GM18861 (cell line): ENCODE results near the gene PDAP1.
"Not testable (repeated sequence)": the region's sequence is repeated elsewhere in the genome, so short reads cannot be mapped to it uniquely, and the experiment has no call there.

ENCODE experiments used
- ATAC-seq: cut with Tn5 transposase; IDR thresholded peaks from one replicate; pipeline ENCODE4 v1.9.1; 2021; ENCODE audit not compliant: unreplicated experiment

PDAP1 gene, protein sequence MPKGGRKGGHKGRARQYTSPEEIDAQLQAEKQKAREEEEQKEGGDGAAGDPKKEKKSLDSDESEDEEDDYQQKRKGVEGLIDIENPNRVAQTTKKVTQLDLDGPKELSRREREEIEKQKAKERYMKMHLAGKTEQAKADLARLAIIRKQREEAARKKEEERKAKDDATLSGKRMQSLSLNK

DNA sequence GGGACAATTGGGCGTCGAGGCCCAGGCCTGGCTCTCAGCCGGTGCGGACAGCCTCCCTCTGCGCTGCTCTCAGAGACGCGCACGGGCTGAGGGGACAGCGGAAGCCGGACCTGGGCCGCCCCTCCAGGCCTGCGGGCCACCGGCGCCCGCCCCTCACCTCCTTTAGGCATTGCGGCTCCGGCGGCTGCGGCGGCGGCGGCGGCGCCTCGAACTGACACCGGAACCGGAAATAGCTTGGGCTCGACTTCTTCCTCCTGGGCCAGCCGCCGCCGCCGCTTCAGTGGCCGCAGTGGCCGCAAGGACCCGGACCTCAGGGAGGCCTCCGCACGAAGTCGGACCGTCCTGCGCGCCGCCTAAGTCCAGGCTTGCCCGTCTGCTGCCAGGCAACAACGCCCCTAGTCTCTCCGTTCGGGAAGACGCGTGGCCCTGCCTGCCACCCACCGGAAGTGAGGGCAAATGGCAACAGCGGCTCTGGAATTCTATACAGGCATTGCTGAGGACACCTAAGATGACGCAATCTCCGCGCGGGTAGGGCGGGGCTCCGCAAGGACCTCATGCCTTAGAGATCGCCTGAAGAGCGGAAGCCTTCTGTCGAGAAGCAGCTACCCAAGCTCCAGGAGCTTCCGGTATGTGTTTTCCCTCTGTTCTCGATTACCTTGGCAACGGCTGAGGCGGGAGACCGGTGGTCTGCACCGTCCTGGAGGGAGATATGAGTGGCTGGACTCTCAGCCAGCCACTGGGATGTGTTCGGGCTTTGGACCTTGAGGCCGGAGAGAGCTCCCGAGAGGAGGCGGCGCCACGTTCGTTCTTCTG lies at the start of gene PDAP1, which contains the start of gene BUD31:
TSS of gene PDAP1 (minus strand) at position 219 of the 813 bp plus-strand sequence. CDS start at position 170, 49 bp downstream.
TSS of gene BUD31 (plus strand) at position 591 of the 813 bp plus-strand sequence. CDS start 2,124 bp downstream, outside the sequence.
- ATAC-seq, result peak; percentile 75

DNA sequence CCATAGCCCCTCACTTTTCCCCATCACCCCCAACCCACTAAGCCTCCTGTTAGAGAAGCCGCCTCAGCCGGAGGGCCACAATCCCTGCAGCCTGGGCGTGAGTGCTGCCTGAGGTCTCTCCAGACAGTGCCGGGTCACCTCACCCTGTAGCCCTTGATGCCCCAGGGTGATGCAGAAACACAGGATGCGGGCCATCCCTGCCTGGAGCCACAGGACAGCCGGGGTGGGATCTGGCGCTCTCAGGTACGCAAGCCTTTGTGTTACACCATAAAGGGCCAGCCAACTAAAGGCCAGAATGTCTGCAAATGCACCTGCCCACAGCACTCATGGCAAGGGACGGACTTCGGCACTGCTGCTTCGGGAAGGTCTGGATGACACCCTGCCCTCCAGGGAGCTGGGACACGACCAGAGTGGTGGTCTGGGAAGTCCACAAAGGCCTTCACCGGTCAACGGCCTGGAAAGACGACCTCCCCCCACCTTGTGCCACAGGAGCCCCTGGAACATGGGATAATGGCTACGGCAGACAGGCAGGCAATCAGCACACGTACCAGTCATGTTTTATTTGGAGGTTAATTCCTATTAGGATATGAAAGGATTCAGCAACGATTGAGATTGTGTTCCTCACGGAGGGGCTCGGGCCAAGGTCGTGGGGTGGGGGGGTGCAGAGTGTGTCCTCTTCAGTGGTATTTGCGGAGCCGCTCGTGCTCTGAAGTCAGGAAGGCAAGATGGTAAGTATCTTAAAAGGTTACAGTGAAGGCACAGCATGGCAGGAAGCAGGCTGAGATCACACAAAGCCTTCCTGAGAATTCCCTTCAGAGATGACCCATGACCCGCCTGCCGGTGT lies 49.5 kb upstream of the PDAP1 start:
- no peak for ATAC-seq

DNA sequence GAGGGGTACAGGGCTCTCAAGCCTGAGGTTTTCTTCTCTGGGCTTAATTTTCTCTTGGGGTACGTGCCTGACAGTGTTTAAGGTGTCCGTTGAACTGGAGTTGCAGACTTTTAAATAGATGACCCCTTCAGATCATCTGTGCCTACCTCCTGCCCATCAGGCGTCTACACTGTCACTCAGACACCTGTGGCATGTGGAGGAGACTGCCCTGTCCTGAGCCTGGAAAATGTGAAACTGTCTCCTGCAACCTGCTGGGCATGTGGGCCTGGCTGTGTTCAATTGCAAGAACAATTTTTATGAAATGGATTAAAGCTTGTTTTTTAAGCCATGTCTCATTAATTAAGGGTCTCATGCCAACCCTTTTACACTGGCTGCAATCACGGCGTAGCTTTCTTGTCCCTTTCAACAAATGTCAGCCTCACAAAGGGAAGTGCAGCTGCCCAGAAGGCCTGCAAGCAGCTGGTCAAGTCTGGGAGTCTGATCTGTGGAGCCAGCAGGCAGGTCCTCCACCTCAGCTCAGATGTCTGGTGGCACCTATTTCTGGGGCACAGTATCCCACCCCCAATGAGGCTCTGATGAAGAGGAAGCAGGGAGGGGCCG lies 48.8 kb upstream of the PDAP1 start:
- ATAC-seq, result no peak

DNA sequence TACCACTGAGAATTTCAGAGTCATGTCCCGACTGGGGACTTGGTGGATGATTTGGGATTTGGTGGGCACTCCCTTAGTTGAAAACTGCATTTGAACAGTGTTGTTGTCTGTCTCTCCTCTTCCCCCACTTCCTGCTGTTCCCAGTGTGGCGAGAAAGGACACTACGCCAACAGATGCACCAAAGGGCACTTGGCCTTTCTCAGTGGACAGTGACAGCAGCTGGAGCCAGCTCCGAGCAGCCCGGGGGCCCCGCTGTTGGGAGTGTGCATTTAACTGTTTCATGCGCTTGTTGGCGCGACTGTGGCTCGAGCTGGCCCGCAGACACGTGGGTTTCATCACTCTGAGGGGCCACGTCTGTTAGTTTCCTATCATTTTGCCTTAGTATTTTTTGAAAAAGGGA lies 47.9 kb upstream of the PDAP1 start:
- ATAC-seq, result no peak

DNA sequence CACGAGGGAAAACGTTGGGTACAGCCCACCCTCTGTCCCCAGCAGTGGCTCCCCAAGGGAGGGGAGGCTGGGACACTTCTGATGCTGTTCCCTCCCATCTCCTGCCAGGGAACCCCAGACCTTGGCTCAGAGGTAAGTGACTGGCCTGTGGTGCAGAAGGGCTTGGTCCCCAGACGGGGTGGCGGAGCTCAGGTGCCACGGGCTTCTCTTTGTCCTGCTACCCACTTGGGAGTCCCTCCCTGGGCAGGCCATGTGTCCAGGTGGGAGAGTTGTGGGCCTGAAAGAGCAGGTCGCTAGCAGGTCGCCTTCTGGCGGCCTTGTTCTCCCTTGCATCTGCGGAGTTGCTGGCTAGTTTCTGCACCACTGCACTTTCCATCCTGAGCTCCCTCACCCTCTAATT lies 47.5 kb upstream of the PDAP1 start:
- ATAC-seq, result no peak

DNA sequence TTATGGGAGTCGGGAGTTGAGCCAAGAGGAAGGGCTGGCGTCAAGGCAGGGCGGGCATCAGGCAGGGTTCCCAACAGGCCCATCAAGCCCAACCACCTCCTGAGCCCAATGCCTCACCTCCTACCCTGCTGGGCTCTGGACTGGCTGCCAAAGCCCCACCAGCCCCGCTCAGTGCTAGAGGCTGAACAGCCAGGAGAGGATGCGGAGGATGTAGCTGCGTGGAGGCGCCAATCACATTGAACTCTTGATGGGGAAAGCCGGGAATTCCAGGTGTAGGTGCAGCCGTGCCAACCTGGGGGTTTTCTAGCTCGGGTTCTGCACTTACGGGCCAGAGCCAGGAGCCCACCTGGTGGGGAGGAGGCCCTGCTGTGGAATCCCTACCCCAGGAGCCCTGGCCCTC lies 44.7 kb upstream of the PDAP1 start:
- no peak for ATAC-seq

DNA sequence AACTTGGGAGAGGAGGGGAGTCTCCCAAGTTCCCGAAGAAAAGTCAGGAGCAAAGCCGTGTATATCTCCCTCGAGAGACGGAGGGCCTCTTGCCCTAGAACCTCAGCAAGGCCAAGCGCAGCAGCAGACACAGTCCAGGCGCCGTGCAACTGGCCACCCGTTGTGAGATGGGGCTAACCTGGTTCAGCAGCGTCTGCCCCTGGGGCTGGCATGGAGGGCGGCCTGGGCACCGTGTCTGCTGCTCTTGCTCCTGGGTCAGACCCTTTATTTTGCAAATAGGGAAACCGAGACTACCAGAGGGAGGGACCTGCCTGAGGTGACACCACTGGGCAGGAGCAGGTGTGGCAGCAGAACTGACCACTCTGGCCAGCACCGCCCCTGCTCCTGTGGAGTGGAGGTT lies 44.1 kb upstream of the PDAP1 start:
- ATAC-seq, result no peak

DNA sequence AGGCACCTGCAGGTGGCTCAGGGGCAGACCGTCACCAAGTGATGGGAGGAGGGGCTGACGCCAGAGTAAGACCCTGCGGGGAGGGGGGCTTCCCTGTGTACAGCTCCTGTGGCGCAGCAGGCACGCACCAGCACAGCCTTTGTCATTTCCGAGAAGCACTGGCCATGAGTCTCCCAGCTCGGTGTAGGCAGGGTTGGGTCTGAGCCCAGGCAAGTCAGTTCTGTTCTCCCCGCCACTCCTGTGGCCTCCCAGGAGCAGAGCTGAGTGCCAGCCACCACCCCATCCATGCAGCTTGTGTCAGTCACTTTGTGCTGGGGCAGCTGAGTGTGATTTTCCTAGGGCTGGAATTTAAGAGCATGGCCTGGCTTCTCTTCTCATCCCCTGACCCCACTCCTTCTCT lies 43.5 kb upstream of the PDAP1 start:
- ATAC-seq, result no peak

DNA sequence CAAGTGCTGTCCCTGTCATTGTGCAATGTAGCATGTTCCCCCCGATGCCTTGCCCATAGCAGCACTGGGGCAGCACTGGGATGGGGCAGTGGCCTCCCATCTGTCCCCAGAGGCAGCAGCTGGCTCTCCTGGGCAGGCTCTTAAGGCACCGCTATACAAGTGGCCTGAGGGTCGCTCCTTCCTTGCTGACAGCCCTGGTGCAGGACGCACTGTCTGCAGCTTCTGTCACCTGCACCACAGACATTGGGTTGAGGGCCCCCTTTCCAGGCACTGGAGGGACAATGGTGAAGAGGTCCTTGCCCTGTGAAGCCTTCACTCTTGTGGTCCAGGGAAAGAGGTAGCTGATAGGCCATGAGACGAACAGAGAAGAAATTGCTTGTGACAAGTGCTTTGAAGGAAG lies 40.9 kb upstream of the PDAP1 start:
- no peak for ATAC-seq

DNA sequence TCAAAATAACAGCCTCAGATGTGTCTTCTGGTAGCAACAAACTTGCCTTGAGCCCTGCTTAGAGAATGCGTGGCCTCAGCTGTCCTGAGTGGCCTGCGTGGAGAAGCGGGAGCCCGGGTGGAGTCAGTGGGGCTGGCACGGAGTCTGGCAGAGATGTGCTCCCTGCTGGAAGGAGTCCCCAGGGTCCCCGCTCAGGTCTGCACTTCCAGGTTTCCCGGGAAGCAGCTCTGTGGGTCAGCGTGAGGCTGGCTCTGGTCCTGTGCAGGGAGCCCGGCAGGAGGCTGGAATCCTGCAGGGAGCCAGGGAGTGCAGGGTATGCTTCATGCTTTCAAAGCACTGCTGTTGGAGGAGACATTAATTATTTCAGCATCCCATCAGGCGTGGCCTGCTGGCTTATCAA lies 40.5 kb upstream of the PDAP1 start:
- ATAC-seq, result no peak

DNA sequence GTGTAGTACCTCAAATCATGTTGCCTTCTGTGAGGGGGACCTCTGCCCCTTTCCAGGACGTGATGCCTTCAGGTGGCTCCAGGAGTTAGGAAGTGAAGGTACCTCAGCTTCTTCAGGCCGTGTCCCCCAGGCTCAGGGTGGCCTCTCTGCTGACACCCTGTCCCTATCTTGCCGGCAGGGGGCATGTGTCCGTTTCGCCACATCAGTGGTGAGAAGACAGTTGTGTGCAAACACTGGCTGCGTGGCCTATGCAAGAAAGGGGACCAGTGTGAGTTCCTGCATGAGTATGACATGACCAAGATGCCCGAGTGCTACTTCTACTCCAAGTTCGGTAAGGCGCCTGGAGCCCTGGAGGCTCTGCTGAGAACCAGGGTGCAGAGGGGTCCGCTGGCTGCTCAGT lies 39.5 kb upstream of the PDAP1 start:
- no peak for ATAC-seq

DNA sequence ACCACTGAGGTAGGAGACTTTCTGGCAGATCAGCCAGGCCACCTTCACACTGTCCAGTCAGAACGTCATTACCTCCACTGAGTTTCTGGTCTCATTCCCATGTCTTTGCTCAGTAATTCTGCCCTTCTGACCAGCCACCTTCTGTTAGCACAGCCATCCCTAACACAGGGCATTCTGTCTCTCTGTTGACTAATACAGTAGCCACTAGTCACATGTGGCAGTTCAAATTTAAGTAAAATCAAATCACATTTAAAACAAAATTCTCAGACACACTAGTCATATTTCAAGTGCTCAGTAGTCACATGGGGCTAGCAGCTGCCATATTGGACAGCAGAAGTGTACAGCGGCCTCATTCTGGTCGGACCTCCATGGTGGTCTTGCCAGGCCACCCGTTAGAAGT lies 37.7 kb upstream of the PDAP1 start:
- no peak for ATAC-seq

DNA sequence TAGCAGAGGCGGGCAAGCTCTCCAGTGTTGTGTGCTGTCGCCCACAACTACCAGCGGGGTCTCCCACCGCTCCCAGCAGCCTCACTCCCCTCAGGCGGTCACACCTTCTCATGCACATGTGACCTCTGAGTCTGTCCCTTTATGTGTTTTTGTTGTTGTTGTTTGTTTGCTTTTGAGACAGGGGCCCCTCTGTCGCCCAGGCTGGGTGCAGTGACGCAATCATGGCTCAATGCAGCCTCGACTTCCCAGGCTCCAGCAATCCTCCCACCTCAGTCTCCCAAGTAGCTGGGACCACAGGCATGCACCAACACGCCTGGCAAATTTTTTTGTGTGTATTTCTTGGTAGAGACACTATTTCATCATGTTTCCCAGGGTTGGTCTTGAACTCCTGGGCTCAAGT lies 31.8 kb upstream of the PDAP1 start:
- ATAC-seq, result no peak

DNA sequence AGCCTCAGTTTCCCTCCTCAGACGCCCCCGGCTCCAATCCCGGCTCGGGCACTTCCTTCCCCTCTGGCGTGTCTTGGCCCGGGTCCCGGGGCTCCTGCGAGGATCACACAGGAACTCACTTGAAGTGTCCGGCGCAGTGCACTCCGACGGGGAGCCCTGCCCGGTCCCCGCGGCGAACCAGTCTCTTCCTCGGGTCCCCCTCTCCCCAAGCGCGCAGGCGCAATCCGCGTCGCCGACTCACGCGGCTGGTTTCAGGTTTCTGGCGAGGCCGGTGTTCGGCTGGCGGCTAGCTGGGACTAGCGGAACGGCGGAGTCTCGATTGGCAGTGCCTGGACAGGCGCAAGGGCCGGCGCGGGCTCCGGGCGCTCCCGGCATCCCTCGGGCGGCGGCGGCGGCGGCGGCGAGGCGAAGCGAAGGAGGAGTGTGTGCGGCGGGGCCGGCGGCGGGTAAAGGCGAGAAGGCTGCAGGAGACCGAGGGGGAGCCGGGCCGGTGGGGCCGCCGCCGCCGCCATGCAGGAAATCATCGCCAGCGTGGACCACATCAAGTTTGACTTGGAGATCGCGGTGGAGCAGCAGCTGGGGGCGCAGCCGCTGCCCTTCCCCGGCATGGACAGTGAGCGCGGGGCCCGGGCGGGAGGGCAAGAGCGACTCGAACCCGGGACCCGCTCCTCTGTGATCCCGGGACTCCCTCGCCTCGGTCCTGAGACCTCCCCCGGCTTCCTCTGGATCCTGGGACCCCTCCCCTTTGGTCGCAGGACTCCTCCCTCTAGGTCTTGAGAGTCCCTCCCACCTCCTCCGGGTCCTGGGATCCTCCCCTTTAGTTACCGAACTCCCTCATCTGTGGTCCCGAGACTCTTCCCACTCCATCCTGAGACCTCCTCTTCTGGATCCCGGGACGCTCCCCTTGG lies 30.4 kb upstream of the PDAP1 start, which contains the start of the genes CPSF4 and PTCD1:
TSS of gene CPSF4 (plus strand) at position 371 of the 908 bp plus-strand sequence. CDS start at position 511, 140 bp downstream.
TSS of gene PTCD1 (minus strand) at position 226 of the 908 bp plus-strand sequence. CDS start 3,556 bp downstream, outside the sequence.
- ATAC-seq, result peak; percentile 88

DNA sequence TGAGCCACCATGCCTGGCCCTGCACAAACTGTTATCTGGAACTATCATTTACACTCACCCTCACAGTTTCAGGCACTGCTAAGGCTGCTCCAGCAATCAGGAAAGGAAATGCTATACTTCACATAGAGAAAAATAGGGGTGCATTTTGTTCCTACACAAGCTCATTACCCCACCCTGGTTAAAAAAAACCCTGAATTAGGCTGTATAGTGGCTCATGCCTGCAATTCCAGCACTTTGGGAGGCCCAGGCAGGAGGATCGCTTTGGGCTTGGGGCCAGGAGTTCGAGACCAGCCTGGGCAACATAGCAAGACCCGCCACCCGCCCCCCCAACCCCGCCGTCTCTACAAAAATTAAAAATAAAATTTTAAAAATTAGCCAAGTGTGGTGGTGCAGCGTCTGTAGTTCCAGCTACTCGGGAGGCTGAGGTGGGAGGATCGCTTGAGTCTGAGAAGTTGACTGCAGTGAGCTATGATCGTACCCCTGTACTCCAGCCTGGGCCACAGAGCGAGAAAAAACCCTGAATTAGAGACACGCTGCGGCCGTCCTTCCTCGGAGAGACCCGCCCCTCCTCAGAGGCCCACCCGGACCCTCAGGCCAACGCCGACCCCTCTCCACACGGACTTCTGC lies 29.7 kb upstream of the PDAP1 start:
- ATAC-seq, result no peak

DNA sequence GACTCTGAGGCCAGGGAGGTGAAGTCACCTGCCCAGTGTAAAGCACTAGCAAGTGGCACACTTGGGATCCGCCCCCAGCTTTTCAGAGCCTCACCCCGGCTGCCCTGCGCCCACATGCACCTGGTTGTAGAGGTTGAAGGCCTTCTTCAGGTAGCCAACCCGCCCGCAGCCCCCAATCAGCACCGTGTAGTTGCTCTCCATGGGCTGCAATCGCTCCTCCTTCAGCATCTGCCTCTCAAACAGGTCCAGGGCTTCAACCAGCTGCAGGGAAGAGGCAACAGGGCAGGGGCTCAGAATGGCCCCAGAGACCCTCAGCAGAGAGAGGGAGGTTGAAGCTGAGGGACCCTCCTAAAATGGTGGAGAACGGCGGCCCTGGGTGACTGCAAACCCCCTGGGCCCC lies 24.8 kb upstream of the PDAP1 start:
- no peak for ATAC-seq

DNA sequence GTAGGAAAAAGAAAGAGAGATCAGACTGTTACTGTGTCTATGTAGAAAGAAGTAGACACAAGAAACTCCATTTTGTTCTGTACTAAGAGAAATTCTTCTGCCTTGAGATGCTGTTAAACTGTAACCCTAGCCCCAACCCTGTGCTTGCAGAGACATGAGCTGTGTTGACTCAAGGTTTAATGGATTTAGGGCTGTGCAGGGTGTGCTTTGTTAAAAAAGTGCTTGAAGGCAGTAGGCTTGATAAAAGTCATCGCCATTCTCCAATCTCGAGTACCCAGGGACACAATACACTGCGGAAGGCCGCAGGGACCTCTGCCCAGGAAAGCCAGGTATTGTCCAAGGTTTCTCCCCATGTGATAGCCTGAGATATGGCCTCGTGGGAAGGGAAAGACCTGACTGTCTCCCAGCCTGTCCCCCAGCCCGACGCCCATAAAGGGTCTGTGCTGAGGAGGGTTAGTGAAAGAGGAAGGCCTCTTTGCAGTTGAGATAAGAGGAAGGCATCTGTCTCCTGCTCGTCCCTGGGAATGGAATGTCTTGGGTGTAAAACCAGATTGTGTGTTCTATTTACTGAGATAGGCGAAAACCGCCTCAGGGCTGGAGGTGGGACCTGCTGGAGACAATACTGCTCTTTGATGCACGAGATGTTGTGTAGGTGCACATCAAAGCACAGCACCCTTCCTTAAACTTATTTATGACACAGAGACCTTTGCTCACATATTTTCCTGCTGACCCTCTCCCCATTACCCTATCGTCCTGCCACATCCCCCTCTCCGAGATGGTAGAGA lies 23.6 kb upstream of the PDAP1 start:
- ATAC-seq, result not testable (repeated sequence)

DNA sequence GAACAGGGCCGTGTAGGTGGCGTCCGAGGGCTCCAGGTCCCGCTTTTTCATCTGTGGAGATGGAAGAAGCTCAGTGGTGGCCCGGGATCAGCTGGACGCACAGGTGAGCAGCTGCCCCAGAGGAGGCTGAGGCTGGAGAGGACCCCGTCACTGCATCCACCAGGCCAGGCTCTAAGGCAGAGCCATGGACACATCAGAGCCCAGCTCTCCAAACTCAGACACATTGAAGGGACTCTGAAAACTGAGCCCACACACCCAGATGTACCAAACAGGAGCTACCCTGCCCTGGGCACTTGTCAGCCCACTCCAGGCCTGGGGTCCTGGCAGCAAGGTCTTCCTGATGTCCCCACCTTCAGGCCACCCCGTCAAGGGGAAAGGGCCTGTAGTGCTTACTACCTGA lies 21.4 kb upstream of the PDAP1 start:
- ATAC-seq, result no peak
